Endothelial cell of umbilical vein (primary cell): ENCODE data around the gene GRID2. TPM values are rescaled to one million over a fixed set of nuclear protein-coding genes. Genes with fewer than 3 reads are reported as not detected.

Experiments
- BruUV-seq: library from RNA; stranded (reverse); fragments of 400-500 nt; replicated peaks from 2 replicates; lab custom pipeline; 2021; lab: Mats Ljungman, UMichigan
- CTCF ChIA-PET: fragments of 300-600, 350-600 bp; sonication (Branson Sonifier 250); formaldehyde crosslinking; loops from one replicate; lab custom pipeline; 2021; ENCODE audit warnings: antibody characterized with exemption, inconsistent platforms; lab: Charles Lee
- POLR2A ChIA-PET: fragments of 300-600, 350-600 bp; sonication (Branson Sonifier 250); formaldehyde crosslinking; loops from one replicate; lab custom pipeline; 2021; ENCODE audit warnings: antibody characterized with exemption, inconsistent platforms; lab: Charles Lee
- DNase-seq: peaks from one replicate; pipeline ENCODE4 v3.0.0-alpha.2; 2011; ENCODE audit warnings: low read depth, low spot score
- FAIRE-seq: peaks from 2 replicates; lab custom pipeline; 2011; peaks lifted over from hg19 to GRCh38; lab: Jason Lieb, UNC
- H2AFZ ChIP-seq: 2 replicates; pipeline ENCODE4 v1.6.0; 2012; ENCODE audit warnings: low read depth, low read length, control low read depth, inconsistent platforms
- H3K27ac ChIP-seq: 2 replicates; pipeline ENCODE4 v1.5.1; 2011; ENCODE audit warnings: low read depth, mild to moderate bottlenecking, control low read depth, low read length, moderate library complexity; ENCODE audit not compliant: insufficient read depth
- H3K27me3 ChIP-seq, 2 experiments: 2 replicates each; pipeline versions ENCODE4 v1.6.0 to v1.6.1; 2011; ENCODE audit warnings: low read length in 2 of 2, mixed read lengths in 1 of 2; ENCODE audit not compliant: control insufficient read depth in 2 of 2, insufficient read depth in 2 of 2
- H3K36me3 ChIP-seq, 2 experiments: 2 replicates in 1 of 2; 3 replicates in 1 of 2; pipeline ENCODE4 v1.5.1; 2011; ENCODE audit warnings: low read length in 2 of 2, mild to moderate bottlenecking in 1 of 2, moderate library complexity in 1 of 2; ENCODE audit not compliant: control insufficient read depth in 2 of 2, insufficient read depth in 2 of 2; ENCODE audit errors: extremely low read depth in 1 of 2
- H3K4me1 ChIP-seq: 3 replicates; pipeline ENCODE4 v1.5.1; 2011; ENCODE audit warnings: mild to moderate bottlenecking, low read length; ENCODE audit not compliant: control insufficient read depth, insufficient read depth; ENCODE audit errors: extremely low read depth
- H3K4me2 ChIP-seq: 2 replicates; pipeline ENCODE4 v1.6.1; 2011; ENCODE audit warnings: low read length, control low read depth, mixed read lengths; ENCODE audit not compliant: insufficient read depth
- H3K4me3 ChIP-seq, 3 experiments: fragments of 200-600 bp in 1 of 3; sonication (generic), shearing (Covaris generic) in 1 of 3; replicated peaks in 1 of 3; 2 replicates each; pipeline ENCODE4 v1.5.1; 2011 to 2016; ENCODE audit warnings: control low read depth in 3 of 3, low read length in 3 of 3, mild to moderate bottlenecking in 2 of 3, inconsistent platforms in 1 of 3, low read depth in 1 of 3, moderate library complexity in 1 of 3; ENCODE audit not compliant: insufficient read depth in 1 of 3
- H3K79me2 ChIP-seq: 2 replicates; pipeline ENCODE4 v1.6.0; 2012; ENCODE audit warnings: low read length, inconsistent platforms; ENCODE audit not compliant: control insufficient read depth, insufficient read depth
- H3K9ac ChIP-seq: replicated peaks from 2 replicates; pipeline ENCODE3; 2011; ENCODE audit warnings: low read length, control low read depth; ENCODE audit not compliant: insufficient read depth; ENCODE audit errors: extremely low read depth
- H3K9me1 ChIP-seq: replicated peaks from 3 replicates; pipeline ENCODE4 v1.6.0; 2011; ENCODE audit warnings: mild to moderate bottlenecking, low read length; ENCODE audit not compliant: control insufficient read depth, insufficient read depth; ENCODE audit errors: extremely low read depth
- H3K9me3 ChIP-seq: replicated peaks from 2 replicates; pipeline ENCODE4 v1.5.1; 2012; ENCODE audit warnings: low read length, inconsistent platforms; ENCODE audit not compliant: control insufficient read depth, insufficient read depth
- H4K20me1 ChIP-seq: replicated peaks from 2 replicates; pipeline ENCODE3; 2011; ENCODE audit warnings: mild to moderate bottlenecking, low read length; ENCODE audit not compliant: control insufficient read depth, insufficient read depth; ENCODE audit errors: extremely low read depth
- CTCF ChIP-seq, 2 donors: IDR thresholded peaks; 1 replicate in 1 of 2; 2 replicates in 1 of 2; pipeline ENCODE4 v1.5.1; 2011; ENCODE audit warnings: low read length in 2 of 2, mild to moderate bottlenecking in 2 of 2, moderate library complexity in 2 of 2, control low read depth in 1 of 2, inconsistent platforms in 1 of 2, low read depth in 1 of 2; ENCODE audit not compliant: insufficient read depth in 1 of 2; ENCODE audit errors: extremely low read depth in 1 of 2
- EZH2 ChIP-seq: IDR thresholded peaks from 2 replicates; pipeline ENCODE4 v1.6.1; 2012; ENCODE audit warnings: borderline replicate concordance, low read depth, mild to moderate bottlenecking, moderate library complexity, low read length, inconsistent platforms; ENCODE audit not compliant: severe bottlenecking
- FOS ChIP-seq: IDR thresholded peaks from 2 replicates; pipeline ENCODE4 v1.6.1; 2011; ENCODE audit warnings: mild to moderate bottlenecking, low read length, moderate library complexity, borderline replicate concordance; ENCODE audit not compliant: insufficient read depth
- GATA2 ChIP-seq: IDR thresholded peaks from 2 replicates; pipeline ENCODE4 v1.7.0; 2011; ENCODE audit warnings: low read depth, mild to moderate bottlenecking, moderate library complexity, mixed read lengths, low read length; ENCODE audit not compliant: insufficient read length, insufficient read depth
- JUN ChIP-seq: IDR thresholded peaks from 2 replicates; pipeline ENCODE4 v1.6.1; 2011; ENCODE audit warnings: borderline replicate concordance, low read depth; ENCODE audit not compliant: insufficient read length, insufficient read depth
- MAX ChIP-seq: IDR thresholded peaks from 2 replicates; pipeline ENCODE4 v1.6.1; 2011; ENCODE audit not compliant: insufficient read depth, insufficient read length
- MYC ChIP-seq: IDR thresholded peaks from one replicate; pipeline ENCODE4 v1.6.1; 2011; ENCODE audit warnings: mild to moderate bottlenecking, low read depth, low read length
- POLR2A ChIP-seq: IDR thresholded peaks from 2 replicates; pipeline ENCODE4 v1.6.1; 2012; ENCODE audit warnings: low read depth, mild to moderate bottlenecking, control low read depth, low read length
- POLR2AphosphoS5 ChIP-seq: IDR thresholded peaks from 2 replicates; pipeline ENCODE4 v1.6.1; 2012; ENCODE audit warnings: low read depth, mild to moderate bottlenecking, control low read depth, low read length, moderate library complexity; ENCODE audit not compliant: insufficient read depth
- dilution Hi-C: fragments of 300-500 bp; cut with MboI; formaldehyde crosslinking; loops from one replicate; pipeline ENCODE4 v1.15.0; 2019; ENCODE audit warnings: low sequenced_read_pairs; ENCODE audit not compliant: extremely low pct_ligation_motif_present
- intact Hi-C: fragments of 100-400 bp; cut with micrococcal nuclease; formaldehyde crosslinking; loops from one replicate; pipeline ENCODE4 v1.10.0; 2022
- polyA plus RNA-seq, 4 experiments: library from polyadenylated mRNA; depleted of rRNA in 3 of 4; stranded (reverse) in 3 of 4; unstranded in 1 of 4; fragments of >200 nt; gene quantifications; 2 replicates each; pipeline versions ENCODE4 v1.2.1 to v1.2.3, GENCODE V29; 2011 to 2012; ENCODE audit warnings: missing spikeins in 1 of 4
- total RNA-seq: library from RNA; stranded (reverse); gene quantifications from 2 replicates; pipeline ENCODE4 v1.2.3, GENCODE V29; 2021

The GRID2 gene
- total and polyA plus RNA-seq, 2 donors (not counting 3 experiments of a cell fraction or from before 2014, with no cell fraction given) = not detected

- FAIRE-seq (no peak), DNase-seq (no peak)
- Histone ChIP-seq H3K4me2 (no peak overlapping the region), H3K27ac (no peak overlapping the region), H3K4me3 (no peak overlapping the region), H3K4me1 (peaks cover 9% of the 10 kb centered on the region), H3K79me2 (no peaks in the 10 kb centered on the region), H3K36me3 (no peaks in the 10 kb centered on the region), H3K9me3 (no peaks in the 10 kb centered on the region), H4K20me1 (no peaks in the 10 kb centered on the region), H3K27me3 (peaks cover 0 to 2% of the 10 kb centered on the region in 2 experiments), H3K9ac (no peak overlapping the region), H3K9me1 (no peaks in the 10 kb centered on the region), H2AFZ (no peak overlapping the region)
- ChIA-PET POLR2A (no interaction called here), CTCF (no interaction called here)
- intact Hi-C loops = no loop called here
- BruUV-seq = no TSS peak
- dilution Hi-C loops = no loop called here
- TF ChIP-seq EZH2 (no peak), POLR2AphosphoS5 (no peak), POLR2A (no peak), GATA2 (no peak), MAX (no peak), FOS (no peak), JUN (no peak), CTCF (IDR thresholded peaks at IDR 0.05; ENCODE audit: extremely low read depth in 1 of 2, insufficient read depth in 1 of 2, low read depth in 1 of 2, low read length in 2 of 2) (no peak), MYC (no peak)
These were observed 1009.4 kb downstream of the GRID2 start for GRCh38 chr4:93313197-93313596.
